Measurements from ENCODE around the gene RIT2. TPM values are rescaled to one million over a fixed set of nuclear protein-coding genes. Genes with fewer than 3 reads are reported as not detected.
"Not testable (repeated sequence)": the region's sequence is repeated elsewhere in the genome, so short reads cannot be mapped to it uniquely, and the experiment has no call there.

The RIT2 gene
- total and polyA plus RNA-seq, 2 experiments from 2014 or later = not detected

GRCh38 chr18:42742474-42742873 lies 373.0 kb downstream of the RIT2 start:
- Histone ChIP-seq H3K36me3 (no peaks in the 10 kb centered on the region), H3K27ac (no peak overlapping the region), H3K4me1 (ENCODE audit: low read depth) (no peaks in the 10 kb centered on the region), H3K9me3 (ENCODE audit: low read depth) (no peaks in the 10 kb centered on the region), H3K27me3 (no peaks in the 10 kb centered on the region), H3K4me3 (no peak overlapping the region)
- DNase-seq (ENCODE audit: low read depth in 1 of 2, low spot score in 1 of 2) = no peak
- no peak for TF ChIP-seq CTCF (IDR thresholded peaks at IDR 0.05; ENCODE audit: low read depth, low read length)

- not testable (repeated sequence) for H3K27me3 ChIP-seq; H3K9me3 ChIP-seq (ENCODE audit: low read depth); H3K4me3 ChIP-seq; H3K36me3 ChIP-seq; DNase-seq (ENCODE audit: low read depth in 1 of 2, low spot score in 1 of 2); H3K4me1 ChIP-seq (ENCODE audit: low read depth); H3K27ac ChIP-seq
Measured at GRCh38 chr18:42741805-42742347, 373.6 kb downstream of the RIT2 start.

- not testable (repeated sequence) for DNase-seq (ENCODE audit: low read depth in 1 of 2, low spot score in 1 of 2); H3K9me3 ChIP-seq (ENCODE audit: low read depth); H3K27ac ChIP-seq; H3K36me3 ChIP-seq; H3K4me3 ChIP-seq; H3K4me1 ChIP-seq (ENCODE audit: low read depth); H3K27me3 ChIP-seq
Measured at GRCh38 chr18:42741299-42741698, 374.2 kb downstream of the RIT2 start.

- DNase-seq (ENCODE audit: low read depth in 1 of 2, low spot score in 1 of 2) = no peak
- TF ChIP-seq CTCF (IDR thresholded peaks at IDR 0.05; ENCODE audit: low read depth, low read length) = no peak
- no peaks in the 10 kb centered on the region for H3K36me3 ChIP-seq
Measured at GRCh38 chr18:42736074-42736473, 379.4 kb downstream of the RIT2 start.

GRCh38 chr18:42734520-42734919 lies 381.0 kb downstream of the RIT2 start:
- H3K36me3 ChIP-seq = no peaks in the 10 kb centered on the region
- no peak for TF ChIP-seq CTCF (IDR thresholded peaks at IDR 0.05; ENCODE audit: low read depth, low read length)
- H3K4me1 ChIP-seq (ENCODE audit: low read depth) = no peaks in the 10 kb centered on the region
- H3K4me3 ChIP-seq = no peak overlapping the region
- DNase-seq (ENCODE audit: low read depth in 1 of 2, low spot score in 1 of 2) = no peak
- no peaks in the 10 kb centered on the region for H3K9me3 ChIP-seq (ENCODE audit: low read depth)
- no peak overlapping the region for H3K27ac ChIP-seq
- no peaks in the 10 kb centered on the region for H3K27me3 ChIP-seq

More at GRCh38 chr18:42736074-42736473, 379.4 kb downstream of the RIT2 start:
- Histone ChIP-seq H3K4me1 (ENCODE audit: low read depth) (no peaks in the 10 kb centered on the region), H3K4me3 (no peak overlapping the region), H3K27ac (no peak overlapping the region), H3K9me3 (ENCODE audit: low read depth) (no peaks in the 10 kb centered on the region), H3K27me3 (no peaks in the 10 kb centered on the region)

- TF ChIP-seq CTCF (IDR thresholded peaks at IDR 0.05; ENCODE audit: low read depth, low read length) = no peak
- Histone ChIP-seq H3K27me3 (no peaks in the 10 kb centered on the region), H3K36me3 (no peaks in the 10 kb centered on the region), H3K9me3 (ENCODE audit: low read depth) (no peaks in the 10 kb centered on the region), H3K27ac (no peak overlapping the region), H3K4me1 (ENCODE audit: low read depth) (no peaks in the 10 kb centered on the region), H3K4me3 (no peak overlapping the region)
- no peak for DNase-seq (ENCODE audit: low read depth in 1 of 2, low spot score in 1 of 2)
Measured at GRCh38 chr18:42730272-42730671, 385.2 kb downstream of the RIT2 start.

GRCh38 chr18:42719221-42719620 lies 396.3 kb downstream of the RIT2 start:
- Histone ChIP-seq H3K4me1 (ENCODE audit: low read depth) (no peaks in the 10 kb centered on the region), H3K9me3 (ENCODE audit: low read depth) (no peaks in the 10 kb centered on the region), H3K27me3 (no peaks in the 10 kb centered on the region), H3K27ac (no peak overlapping the region), H3K4me3 (no peak overlapping the region), H3K36me3 (no peaks in the 10 kb centered on the region)
- no peak for DNase-seq (ENCODE audit: low read depth in 1 of 2, low spot score in 1 of 2)
- TF ChIP-seq CTCF (IDR thresholded peaks at IDR 0.05; ENCODE audit: low read depth, low read length) = no peak
